Adrenal gland (tissue), 12 donors: ENCODE measurements around the gene TRDN. TPM values are rescaled to one million over a fixed set of nuclear protein-coding genes. Genes with fewer than 3 reads are reported as not detected.

Source experiments
- DNase-seq, 7 donors: peaks; one replicate each; pipeline ENCODE4 v3.0.0-alpha.2; 2019 to 2020
- H3K27ac ChIP-seq, 5 donors: fragments of 200-600 bp; sonication (generic) in 4 of 5; 1 replicate in 3 of 5; 2 replicates in 2 of 5; pipeline versions ENCODE4 v1.5.1 to v1.8.0; 2016 to 2020; ENCODE audit warnings: mild to moderate bottlenecking in 1 of 5
- H3K27me3 ChIP-seq: fragments of 200-600 bp; 2 replicates; pipeline ENCODE4 v1.8.0; 2021
- H3K36me3 ChIP-seq, 2 donors: fragments of 200-600 bp; replicated peaks in 1 of 2; 1 replicate in 1 of 2; 2 replicates in 1 of 2; pipeline versions ENCODE4 v1.5.1 to v1.8.0; 2018 to 2022
- H3K4me1 ChIP-seq, 2 donors: fragments of 200-600 bp; replicated peaks in 1 of 2; 1 replicate in 1 of 2; 2 replicates in 1 of 2; pipeline versions ENCODE4 v1.5.1 to v1.8.0; 2018 to 2021
- H3K4me3 ChIP-seq, 4 donors: fragments of 200-600 bp; sonication (generic) in 3 of 4; one replicate each; pipeline ENCODE4 v1.5.1; 2016 to 2018
- H3K9me3 ChIP-seq, 3 donors: fragments of 200-600 bp; sonication (generic) in 1 of 3; replicated peaks in 1 of 3; 1 replicate in 2 of 3; 2 replicates in 1 of 3; pipeline versions ENCODE4 v1.5.1 to v1.8.0; 2016 to 2021
- CTCF ChIP-seq, 6 experiments: fragments of 450-650 bp in 4 of 6; fragments of 200-600 bp in 2 of 6; sonication (generic) in 1 of 6; IDR thresholded peaks; 1 replicate in 5 of 6; 2 replicates in 1 of 6; pipeline versions ENCODE4 v1.5.1 to v1.8.0; 2016 to 2021; ENCODE audit warnings: antibody characterized with exemption in 6 of 6, mild to moderate bottlenecking in 2 of 6, moderate library complexity in 1 of 6
- POLR2A ChIP-seq, 2 donors: fragments of 450-650 bp; IDR thresholded peaks; one replicate each; pipeline ENCODE4 v1.6.1; 2017; ENCODE audit warnings: antibody characterized with exemption in 2 of 2, mild to moderate bottlenecking in 2 of 2, moderate library complexity in 1 of 2
- WGBS, 4 donors: extraction: QIAGEN DNeasy Blood & Tissue Kit in 2 of 4; methylation state at CpG; one replicate each; pipeline versions ENCODE4 v1.1.5 to v1.1.7; 2013 to 2017; 5-methylcytosine and 5-hydroxymethylcytosine counted together
- intact Hi-C, 2 donors: fragments of 100-400 bp; cut with DNase I; formaldehyde crosslinking; loops; one replicate each; pipeline versions ENCODE4 v1.14.1 to v1.15.0; 2022 to 2023
- polyA plus RNA-seq, 3 donors: library from polyadenylated mRNA; stranded (reverse); fragments of 200-250 nt in 2 of 3; fragments of 350-450 nt in 1 of 3; fragmentation: Illumina TruSeq in 1 of 3; extraction: RNeasy Lipid Tissue Mini Kit (QIAGEN cat#74804) in 1 of 3; gene quantifications; one replicate each; pipeline ENCODE4 v1.2.3, GENCODE V29; 2013 to 2014
- total RNA-seq, 9 donors: library from RNA; depleted of rRNA in 4 of 9; stranded (reverse); fragments of >200 nt in 4 of 9; fragments of 120-200 nt in 1 of 9; fragmentation: NEBNext Ultra II Directional in 1 of 9; extraction: Animal tissue kit (Norgen Biotek cat#: 25700) in 1 of 9; gene quantifications; one replicate each; pipeline versions ENCODE4 v1.1.0 to v1.2.4, GENCODE V29; 2013 to 2023
- donor health status: healthy with polysubstance abuse.
- donor health status: Bipolar disorder and iron deficiency.
- donor health status: DM: yes; HTN: yes; CAD: no.
- donor health status: DM: no; HTN: no; CAD: no.
- donor health status: DM: no; HTN: no; CAD: no.
- donor health status: DM: yes; HTN: yes; CAD: no.

TRDN gene
- total and polyA plus RNA-seq, 12 donors: 0.06 to 3.5 (median 0.54) TPM; not detected in 2

GRCh38 chr6:123398072-123398471 is 238.7 kb downstream of the TRDN start:
- Histone ChIP-seq H3K27me3 (no peaks in the 10 kb centered on the region), H3K36me3 (no peaks in the 10 kb centered on the region), H3K27ac (no peak overlapping the region), H3K4me1 (no peaks in the 10 kb centered on the region), H3K4me3 (no peak overlapping the region), H3K9me3 (no peaks in the 10 kb centered on the region)
- no peak for TF ChIP-seq CTCF (IDR thresholded peaks at IDR 0.05)
- 82 to 87% (median 84%) methylated on average over 12 of the region's 12 CpGs for WGBS, 4 donors
- no peak for DNase-seq
- intact Hi-C loops: no loop called here

GRCh38 chr6:123393331-123393730 is 243.4 kb downstream of the TRDN start:
- Histone ChIP-seq H3K4me1 (no peaks in the 10 kb centered on the region), H3K27ac (no peak overlapping the region), H3K9me3 (no peaks in the 10 kb centered on the region), H3K27me3 (no peaks in the 10 kb centered on the region), H3K36me3 (no peaks in the 10 kb centered on the region), H3K4me3 (no peak overlapping the region)
- intact Hi-C loops: no loop called here
- TF ChIP-seq CTCF (IDR thresholded peaks at IDR 0.05): peak in 5 of 6 experiments; percentile 36 to 45 (median 42)
- TF ChIP-seq POLR2A (IDR thresholded peaks at IDR 0.05): no peak
- 9 to 24% (median 19%) methylated on average over 1 of the region's 1 CpG for WGBS, 4 donors
- no peak for DNase-seq

- H3K4me3 ChIP-seq: no peak overlapping the region
- no peaks in the 10 kb centered on the region for H3K4me1 ChIP-seq
- H3K9me3 ChIP-seq: no peaks in the 10 kb centered on the region
- DNase-seq: no peak
- no peaks in the 10 kb centered on the region for H3K27me3 ChIP-seq
- H3K27ac ChIP-seq: no peak overlapping the region
- H3K36me3 ChIP-seq: no peaks in the 10 kb centered on the region
- TF ChIP-seq CTCF (IDR thresholded peaks at IDR 0.05) (no peak), POLR2A (IDR thresholded peaks at IDR 0.05) (no peak)
- intact Hi-C loops: no loop called here
- 55 to 69% (median 62%) methylated on average over 2 of the region's 2 CpGs for WGBS, 4 donors
These were observed 253.0 kb downstream of the TRDN start for GRCh38 chr6:123383718-123384117.

- TF ChIP-seq CTCF (IDR thresholded peaks at IDR 0.05): peak in 1 of 6 experiments; percentile 7
- TF ChIP-seq POLR2A (IDR thresholded peaks at IDR 0.05): no peak
- Histone ChIP-seq H3K4me1 (no peaks in the 10 kb centered on the region), H3K27me3 (no peaks in the 10 kb centered on the region), H3K4me3 (no peak overlapping the region), H3K27ac (no peak overlapping the region), H3K9me3 (no peaks in the 10 kb centered on the region), H3K36me3 (no peaks in the 10 kb centered on the region)
- intact Hi-C loops: no loop called here
- 21 to 23% (median 22%) methylated on average over 5 of the region's 5 CpGs for WGBS, 4 donors
- DNase-seq: no peak
These were observed 256.5 kb downstream of the TRDN start for GRCh38 chr6:123380257-123380656.
